ENCODE measurements around the gene BRI3.
"Not testable (repeated sequence)": the region's sequence is repeated elsewhere in the genome, so short reads cannot be mapped to it uniquely, and the experiment has no call there.

Gene BRI3

GRCh38 chr7:98315318-98315993 is 34.0 kb downstream of the BRI3 start:
- DNase-seq = no peak

- not testable (repeated sequence) for DNase-seq
These were observed 34.6 kb downstream of the BRI3 start for GRCh38 chr7:98315994-98316527.

GRCh38 chr7:98317366-98318040 is 36.0 kb downstream of the BRI3 start:
- DNase-seq = no peak

GRCh38 chr7:98319176-98319575 is 37.7 kb downstream of the BRI3 start:
- DNase-seq = no peak

- DNase-seq = no peak
These were observed 39.8 kb downstream of the BRI3 start for GRCh38 chr7:98321301-98321700.

GRCh38 chr7:98322331-98323270 is 41.1 kb downstream of the BRI3 start:
- DNase-seq = no peak

- DNase-seq = no peak
These were observed 42.3 kb downstream of the BRI3 start for GRCh38 chr7:98323597-98324322.

- no peak for DNase-seq
These were observed 43.3 kb downstream of the BRI3 start for GRCh38 chr7:98324782-98325181.

GRCh38 chr7:98329100-98329790 is 47.8 kb downstream of the BRI3 start:
- DNase-seq = no peak

GRCh38 chr7:98329791-98330373 is 48.4 kb downstream of the BRI3 start:
- no peak for DNase-seq

- no peak for DNase-seq
These were observed 49.5 kb downstream of the BRI3 start for GRCh38 chr7:98330926-98331529.

GRCh38 chr7:98334081-98334480 is 52.6 kb downstream of the BRI3 start:
- no peak for DNase-seq

GRCh38 chr7:98335411-98335977 is 54.0 kb downstream of the BRI3 start:
- DNase-seq = no peak

- no peak for DNase-seq
These were observed 57.0 kb downstream of the BRI3 start for GRCh38 chr7:98338441-98338840.

GRCh38 chr7:98339043-98339442 is 57.6 kb downstream of the BRI3 start:
- DNase-seq = no peak

GRCh38 chr7:98341106-98341505 is 59.6 kb downstream of the BRI3 start:
- no peak for DNase-seq
